CMK (cell line): ENCODE results near the gene TNS4.

Experiments
- DNase-seq: peaks from one replicate; pipeline ENCODE4 v3.0.0-alpha.2; 2010; ENCODE audit warnings: low read depth

The TNS4 gene

DNA sequence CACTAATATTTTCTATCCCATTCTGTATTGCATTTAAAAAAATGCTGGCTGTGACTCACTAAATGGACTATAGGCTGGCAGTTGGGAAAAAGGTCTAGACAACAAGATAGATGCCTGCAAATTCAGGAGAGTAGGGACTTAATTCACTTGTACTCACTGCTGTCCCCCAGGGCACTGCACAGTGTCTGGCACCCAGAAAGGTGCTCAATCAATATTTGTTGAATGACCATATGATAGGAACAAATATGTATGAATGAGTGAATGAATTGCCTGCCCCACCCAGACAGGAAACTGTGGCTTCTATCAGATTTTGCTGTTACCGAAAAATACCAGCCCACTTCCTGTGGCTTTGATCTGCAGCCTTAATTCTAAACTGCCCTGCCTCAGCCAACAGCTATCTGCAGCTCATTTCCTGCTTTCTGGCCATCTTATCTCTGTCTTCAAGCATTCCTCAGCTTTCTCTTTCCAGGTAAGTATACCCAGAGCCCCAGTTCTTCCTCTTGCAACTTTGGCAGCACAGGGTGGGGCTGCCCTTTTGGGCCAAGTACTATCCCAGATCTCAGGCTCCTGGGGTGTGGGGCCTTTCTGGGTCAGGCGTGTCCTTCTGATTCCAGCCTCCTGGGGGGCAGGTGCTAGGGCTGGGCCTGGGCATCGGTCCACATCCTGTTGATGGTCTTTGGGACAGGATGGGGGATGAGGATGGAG is 15.3 kb upstream of the TNS4 start:
- DNase-seq: peak; percentile 94

DNA sequence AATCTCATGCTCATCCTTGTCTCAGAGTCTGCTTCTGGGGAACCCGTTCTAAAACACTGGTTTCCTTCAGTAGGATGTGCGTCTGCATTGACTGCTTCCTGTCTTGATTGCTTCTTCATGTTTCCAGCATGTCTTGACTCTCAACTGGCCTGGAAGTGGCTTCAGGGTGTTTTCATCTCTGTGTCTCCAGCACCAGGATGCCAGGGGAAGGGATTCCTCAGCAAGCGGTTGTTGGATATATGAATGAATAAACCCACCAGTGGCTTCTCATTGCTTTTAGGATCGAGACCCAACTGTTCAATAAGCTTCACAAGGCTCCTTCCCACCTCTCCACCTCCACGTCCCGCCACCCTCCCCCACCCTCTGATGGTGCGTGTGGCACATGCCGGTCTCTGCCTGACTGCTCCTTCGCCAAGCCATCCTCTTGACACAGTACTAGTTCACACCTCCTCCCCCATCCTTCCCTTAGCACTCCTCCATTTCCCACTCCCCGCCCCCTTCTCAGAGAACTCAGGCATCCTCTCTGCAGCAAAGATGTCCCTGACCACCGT is 14.1 kb upstream of the TNS4 start:
- no peak for DNase-seq

DNA sequence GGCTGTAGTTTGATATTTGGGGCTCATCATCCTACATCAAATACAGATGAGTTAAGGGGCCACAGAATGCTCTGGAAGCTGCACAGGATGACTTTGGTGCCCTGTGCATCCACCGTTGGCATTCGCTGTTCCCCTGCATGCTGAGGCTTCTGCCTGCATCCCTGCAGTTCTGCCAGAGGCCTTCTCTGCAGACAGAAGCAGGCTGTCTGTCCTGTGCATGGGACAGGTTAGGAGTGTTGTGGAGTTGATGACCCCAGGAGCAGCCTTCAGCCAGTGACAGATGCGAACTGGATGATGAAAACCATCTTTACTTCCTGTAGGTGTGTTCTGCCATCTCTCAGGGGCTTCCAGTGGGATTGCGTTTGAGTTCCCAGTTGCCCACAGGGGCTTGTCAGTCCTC is 13.6 kb upstream of the TNS4 start:
- no peak for DNase-seq

DNA sequence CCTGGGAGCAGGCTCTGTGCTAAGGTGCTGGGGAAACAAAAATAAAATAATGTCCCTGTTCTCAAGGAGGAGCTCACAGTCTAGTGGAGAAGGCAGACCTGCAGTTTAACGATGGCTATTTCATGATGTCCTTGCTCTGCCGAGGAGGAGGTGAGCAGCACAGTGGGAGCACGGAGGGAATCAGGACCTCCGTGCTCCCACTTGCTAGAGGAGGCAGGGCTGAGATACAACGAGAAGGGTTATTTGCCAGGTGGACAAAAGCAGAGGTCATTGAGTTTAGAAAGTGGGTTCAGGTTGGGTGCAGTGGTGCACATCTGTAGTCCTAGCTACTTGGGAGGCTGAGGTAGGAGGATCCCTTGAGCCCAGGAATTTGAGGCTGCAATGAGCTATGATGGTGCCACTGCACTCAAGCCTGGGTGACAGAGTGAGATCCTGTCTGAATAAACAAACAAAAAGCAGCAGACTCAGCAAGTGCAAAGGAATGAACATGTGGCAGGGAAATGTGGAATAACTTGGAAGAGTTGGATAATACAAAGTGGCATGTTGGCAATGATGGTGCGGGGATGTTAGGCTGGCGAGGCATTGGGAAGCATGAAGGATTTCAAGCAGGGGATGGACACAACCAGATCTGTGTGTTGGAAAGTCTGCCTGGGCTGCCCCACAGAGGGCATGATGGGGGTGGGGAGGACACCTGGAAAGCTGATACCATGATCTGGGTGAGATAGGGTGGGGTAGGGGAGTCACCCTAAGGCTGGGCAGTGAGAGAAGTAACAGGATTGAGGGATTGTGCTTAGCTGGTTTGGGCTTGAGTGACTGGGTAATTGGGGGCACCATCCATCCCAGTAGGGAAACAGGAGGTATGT is 12.8 kb upstream of the TNS4 start:
- no peak for DNase-seq

DNA sequence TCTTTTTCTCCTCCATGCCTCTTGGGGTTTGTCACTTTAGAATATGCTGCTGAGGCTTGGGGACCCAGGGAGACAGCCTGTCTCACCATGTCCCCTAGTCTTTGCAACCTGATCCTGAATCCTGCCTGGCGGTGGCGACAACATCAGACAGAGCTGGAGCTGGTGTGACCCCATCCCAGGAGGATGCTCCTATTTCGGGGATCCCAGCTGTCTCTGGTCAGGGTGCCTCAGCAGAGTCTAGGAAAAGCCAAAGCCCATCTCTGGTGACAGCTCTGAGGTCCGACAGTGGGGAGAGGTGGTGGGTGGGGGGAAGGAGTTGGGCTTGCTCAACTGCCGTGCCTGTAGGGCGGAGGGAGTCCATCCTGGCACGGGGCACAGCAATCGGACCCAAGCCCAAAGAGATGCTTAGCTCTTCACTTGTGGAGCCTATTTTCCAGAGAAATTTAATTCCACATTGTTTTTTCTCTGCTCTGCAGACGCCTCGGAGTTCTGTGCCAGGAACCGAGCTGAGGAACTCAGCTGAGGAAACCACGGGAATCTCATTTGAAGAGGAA is 10.3 kb upstream of the TNS4 start:
- no peak for DNase-seq

DNA sequence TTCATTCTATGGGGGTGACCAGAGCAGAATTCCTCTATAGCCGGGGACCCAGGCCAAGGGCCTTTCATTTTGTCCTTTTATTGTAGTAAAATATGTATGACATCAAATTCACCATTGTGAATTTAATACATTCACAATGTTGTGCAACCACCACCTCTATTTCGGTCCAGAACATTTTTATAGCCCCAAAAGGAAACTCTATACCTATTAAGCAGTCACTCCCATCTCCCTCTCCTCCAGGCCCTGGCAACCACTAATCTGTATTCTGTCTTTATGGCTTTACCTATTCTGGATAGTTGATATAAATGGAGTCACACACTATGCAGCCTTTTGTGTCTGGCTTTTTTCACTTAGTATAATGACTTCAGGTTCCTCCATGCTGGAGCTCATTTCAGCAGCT is 9.7 kb upstream of the TNS4 start:
- DNase-seq: no peak

DNA sequence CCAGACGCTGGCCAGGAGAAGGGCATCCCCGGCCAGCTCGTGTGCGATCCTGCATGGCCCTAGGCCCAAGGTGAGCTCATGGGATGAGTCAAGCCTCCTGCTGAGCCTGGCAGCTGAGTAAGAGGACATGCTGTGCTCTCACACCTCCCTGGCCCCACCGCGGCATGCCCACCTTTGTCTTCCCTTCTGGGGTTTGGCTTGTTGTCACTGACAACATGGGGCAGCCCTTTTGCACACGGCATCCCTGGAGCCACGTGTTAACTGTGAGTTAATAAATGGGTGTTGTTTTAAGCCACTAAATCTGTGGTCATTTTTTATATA is 8.9 kb upstream of the TNS4 start:
- DNase-seq: no peak

DNA sequence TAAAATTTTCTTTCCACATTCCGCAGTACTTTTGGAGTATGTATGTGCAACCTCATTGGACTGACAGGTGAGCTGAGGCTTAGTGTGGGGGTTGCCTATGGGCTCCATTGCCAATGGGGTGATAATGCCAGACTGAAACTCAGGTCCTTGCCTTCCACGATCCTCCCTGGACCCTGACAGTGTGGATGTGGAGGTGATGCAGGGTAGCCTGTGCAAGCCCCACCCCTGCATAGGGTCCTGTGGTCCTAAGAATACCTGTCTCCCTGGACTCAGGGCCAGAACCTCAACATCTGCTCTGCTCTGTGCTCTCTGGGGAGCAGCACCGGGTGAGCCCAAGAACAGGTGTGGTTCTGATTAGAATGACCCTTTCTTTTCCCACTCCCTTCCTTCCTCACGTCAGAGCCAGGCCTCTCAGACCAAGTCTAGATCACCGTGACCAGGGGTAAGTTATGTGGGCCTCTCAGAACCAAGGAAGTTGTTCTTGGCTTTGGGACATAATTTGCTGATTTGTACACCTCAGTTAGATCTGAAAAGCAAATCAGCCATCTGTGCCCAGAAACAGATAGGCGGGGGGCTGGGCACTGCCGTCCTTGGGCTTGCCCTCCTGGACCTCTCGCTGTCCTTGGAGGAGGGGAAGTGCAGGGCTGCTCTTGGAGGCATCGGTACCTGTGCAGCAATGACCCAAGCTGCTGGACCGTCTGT is 8.4 kb upstream of the TNS4 start:
- no peak for DNase-seq

DNA sequence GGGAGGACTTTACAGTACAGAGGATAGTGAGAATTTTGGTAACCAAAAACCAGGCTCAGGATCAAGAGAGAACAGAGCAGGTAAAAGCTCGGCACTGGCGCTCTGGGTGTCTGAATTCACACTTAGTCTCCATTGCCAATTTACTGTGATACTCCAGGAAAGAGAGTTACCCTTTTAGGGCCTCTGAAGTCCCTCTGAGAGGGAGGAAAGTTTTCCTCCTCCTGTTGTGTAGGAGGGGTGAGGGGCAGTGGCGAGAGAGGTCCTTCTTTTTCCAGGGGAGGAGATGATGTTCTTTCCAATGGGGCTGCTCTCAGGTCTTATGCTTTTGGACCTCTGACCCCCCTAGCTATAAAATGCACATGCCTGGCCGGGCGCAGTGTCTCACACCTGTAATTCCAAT is 5.4 kb upstream of the TNS4 start:
- no peak for DNase-seq

DNA sequence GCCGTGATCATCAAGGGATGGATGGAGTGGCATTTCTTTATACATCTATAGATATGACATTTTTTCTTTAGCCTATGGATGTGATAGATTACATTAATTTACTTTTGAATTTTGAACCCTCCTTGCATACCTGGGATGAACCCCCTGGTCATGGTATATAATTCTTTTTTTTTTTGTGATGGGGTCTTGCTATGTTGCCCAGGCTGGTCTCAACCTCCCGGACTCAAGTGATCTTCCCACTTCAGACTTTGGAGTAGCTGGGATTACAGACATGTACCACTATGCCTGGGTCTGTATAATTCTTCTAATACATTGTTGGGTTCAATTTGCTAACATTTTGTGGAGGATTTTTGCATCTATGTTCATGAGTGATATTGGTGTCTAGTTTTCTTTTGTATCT is 1.7 kb upstream of the TNS4 start:
- no peak for DNase-seq

DNA sequence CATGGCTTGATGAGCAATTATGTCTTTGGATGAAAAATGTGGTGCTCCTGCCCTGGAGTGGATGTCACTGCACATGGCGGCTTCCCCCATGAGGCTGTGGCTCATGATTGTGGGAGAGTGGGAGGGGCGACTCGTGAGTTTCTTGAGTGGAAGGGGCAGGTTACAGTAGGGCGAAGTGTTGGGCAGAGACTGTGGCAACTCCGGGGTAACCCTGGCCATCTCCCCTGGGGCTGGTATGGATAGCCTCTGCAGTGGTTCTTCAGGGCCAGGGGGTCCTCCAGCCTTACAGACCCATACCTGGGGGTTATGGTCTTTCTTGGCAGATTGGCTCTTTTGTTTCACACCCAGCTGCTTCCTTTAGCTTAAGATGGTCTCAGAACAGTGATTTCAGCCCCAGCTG is 1.3 kb upstream of the TNS4 start:
- DNase-seq: no peak

DNA sequence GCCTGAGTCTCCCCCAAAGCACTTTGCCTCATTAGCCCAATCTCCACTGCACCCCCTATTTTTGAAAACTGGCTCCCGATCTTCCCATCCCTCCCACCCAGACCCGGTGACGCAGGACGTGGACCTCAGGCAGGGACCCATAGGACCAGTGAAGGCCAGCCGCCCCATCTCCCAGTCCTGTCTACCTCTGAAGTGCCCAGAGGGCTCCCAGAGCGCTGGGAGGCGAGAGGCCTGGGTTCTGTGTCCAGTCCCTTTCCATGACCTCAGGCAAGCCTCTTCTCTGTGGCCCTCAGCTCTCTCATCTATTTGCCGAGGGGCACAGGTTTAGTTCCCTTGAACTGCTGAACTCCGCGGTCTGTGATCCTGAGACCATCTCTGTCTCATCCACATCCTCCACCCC is 714 bp downstream of the TNS4 start:
- DNase-seq: no peak

DNA sequence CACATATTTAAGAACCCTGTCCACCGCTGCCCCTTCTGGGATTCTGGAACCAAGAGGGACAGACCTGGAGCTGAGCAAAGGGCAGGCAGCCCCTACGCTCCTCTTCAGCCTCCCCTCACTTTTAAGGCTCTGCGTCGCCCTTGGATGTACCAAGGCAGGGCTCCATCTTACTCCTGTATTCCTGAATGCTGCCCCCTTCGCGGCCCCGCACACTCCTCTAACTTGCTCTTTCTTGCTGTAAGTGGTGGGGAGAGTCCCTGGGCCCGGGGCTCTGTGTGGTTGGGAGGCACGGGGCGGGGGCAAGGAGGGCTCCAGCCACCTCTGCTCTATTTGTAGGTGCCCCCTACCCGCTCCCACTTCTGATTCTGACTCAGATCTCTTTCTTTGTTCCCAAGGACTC is 1.2 kb downstream of the TNS4 start:
- no peak for DNase-seq

DNA sequence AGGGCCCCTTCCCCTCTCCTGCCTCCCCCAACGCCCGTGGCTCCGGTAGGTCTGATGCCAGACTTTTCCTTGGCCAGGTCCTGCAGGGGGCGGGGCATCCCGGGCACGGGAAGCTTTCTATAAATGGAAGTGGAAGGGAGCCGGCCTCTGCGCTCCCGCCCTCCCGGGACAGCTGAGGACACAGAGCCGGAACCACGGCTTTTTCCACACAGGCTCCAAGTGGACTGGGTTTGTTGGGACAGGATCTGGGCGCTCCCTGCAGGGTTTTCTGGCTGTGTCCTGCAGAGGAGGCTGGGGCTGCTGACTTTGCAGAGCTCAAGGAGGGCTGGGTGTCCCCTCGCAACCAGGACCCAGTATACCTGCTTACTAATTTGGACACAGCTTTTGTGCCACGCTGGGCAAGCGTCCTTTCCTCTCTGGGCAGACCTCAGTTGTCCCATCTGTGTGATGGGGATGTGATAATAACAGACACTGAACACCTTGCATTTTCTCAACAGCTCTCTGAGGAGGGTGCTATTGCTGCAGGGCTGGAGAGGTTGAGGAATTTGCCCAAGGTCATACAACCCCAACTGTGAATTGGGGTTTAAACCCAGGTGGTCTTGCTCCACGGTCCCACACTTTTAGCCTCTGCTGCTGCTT is 1.8 kb downstream of the TNS4 start:
- no peak for DNase-seq

DNA sequence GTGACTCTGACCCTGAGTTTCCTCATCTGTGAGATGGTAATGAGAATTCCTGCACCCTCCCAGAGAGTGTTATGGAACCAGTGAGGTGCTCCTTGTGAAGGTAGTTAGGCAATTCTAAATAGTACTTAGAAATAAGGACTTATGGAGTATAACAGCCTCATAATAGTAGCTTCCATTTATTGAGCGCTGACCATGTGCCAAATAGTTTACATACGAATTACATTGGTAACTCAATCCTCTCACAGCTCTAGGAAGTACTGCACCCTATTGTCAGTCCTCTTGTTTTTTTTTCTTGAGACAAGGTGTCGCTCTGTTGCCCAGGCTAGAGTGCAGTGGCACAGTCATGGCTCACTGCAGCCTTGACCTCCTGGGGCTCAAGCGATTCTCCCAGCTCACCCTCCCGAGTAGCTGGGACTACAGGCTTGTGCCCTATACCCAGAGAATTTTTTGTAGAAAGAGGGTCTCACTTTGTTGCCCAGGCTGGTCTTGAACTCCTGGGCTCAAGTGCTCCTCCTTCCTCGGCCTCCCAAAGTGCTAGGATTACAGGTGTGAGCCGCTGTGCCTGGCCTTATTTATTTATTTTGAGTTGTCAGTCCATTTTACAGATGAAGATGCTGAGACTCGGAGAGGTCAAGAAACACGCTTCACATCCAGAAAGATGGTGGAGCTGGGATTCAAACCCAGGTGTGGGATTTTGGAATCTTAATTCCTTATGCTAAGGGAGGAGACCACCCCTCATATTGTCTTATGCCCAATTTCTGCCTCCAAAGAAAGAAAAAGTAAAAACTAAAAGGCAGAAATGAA is 2.9 kb downstream of the TNS4 start:
- DNase-seq: no peak

DNA sequence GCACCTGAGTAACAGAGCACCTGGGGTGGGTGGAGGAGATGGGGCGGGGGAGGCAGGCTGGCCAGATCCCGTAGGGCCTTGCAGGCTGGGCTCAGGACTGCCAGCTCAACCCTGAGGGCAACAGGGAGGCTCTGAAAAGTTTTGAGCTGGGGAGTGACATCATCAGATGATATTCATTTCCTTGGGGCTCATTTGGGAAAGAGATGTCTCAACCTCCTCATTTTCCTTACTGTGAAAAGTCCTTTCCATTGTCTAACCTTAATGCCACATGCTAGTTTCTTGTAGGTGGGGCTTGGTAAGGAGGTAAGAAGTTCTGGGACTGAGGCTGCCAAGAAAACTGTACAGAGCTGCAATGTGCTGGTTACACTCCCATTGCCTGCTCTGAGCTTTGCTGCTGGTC is 3.7 kb downstream of the TNS4 start:
- DNase-seq: no peak

DNA sequence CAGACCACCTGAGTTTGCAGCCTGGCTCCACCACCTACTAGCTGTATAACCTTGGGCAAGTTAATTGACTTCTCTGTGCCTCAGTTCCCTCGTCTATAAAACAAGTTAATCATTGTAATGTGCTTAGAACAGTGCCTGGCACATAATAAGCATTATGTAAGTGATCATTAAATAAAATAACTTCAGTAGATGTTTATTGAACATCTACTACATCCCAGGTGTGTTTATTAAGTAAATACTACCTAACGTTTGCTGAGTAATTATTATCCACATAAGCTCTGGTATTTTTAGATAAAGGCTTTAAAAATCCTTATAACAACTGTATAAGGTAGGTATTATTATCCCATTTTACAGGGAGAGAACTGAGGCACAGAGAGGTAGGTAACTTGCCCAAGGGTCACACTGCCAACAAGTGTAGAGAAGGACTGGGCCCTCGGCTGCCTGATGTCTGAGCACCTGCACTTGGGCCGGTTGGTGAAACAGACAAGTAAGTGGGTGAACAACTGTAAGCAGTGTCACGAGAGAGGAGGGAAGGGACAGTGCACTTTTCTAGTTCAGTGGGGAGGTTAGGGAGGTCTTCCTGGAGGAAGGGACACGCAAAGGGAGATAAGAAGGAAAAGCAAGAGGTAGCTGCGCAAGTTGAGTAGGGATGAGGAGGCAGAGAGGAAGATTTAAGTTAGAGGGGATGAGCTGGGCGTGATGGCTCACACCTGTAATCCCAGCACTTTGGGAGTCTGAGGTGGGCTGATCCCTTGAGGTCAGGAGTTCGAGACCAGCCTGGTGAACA is 4.6 kb downstream of the TNS4 start:
- no peak for DNase-seq

DNA sequence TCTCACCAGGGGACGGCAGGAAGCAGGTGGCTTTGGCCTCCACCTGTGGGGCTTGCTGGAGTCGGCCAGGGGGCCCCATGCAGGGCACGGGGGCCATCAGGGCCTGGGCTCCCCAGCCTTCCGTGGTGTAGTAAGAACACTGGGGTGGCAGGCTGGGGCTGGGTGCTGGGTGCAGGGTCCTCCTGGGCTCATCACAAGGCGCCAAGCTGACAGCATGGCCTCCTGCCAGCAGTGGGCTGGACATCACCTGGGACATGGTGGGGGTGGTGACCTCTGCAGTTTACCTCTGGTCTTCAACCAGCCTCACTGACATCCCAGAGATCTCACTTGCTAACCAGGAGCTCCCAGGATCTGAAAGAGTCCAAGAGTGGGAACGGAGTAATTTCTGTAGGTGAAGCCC is 5.3 kb downstream of the TNS4 start:
- no peak for DNase-seq

DNA sequence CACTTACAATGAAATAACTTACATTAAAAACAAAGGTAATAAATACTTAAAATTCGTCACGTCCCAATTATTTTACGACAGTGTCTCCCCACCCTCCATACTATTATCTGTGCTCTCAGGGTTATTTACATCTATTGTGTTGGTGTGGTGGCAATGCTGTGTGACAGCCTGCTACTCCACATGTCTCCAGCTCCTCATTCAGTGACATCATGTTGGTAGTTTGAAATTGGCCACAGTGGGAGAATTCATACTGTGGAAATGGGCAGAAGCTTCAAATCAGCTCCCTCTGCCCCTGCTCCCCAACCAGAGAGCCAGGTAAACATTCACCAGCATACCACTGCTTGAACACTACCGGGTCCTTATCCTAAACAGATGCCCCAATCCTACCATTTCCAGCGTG is 6.3 kb downstream of the TNS4 start:
- DNase-seq: no peak

DNA sequence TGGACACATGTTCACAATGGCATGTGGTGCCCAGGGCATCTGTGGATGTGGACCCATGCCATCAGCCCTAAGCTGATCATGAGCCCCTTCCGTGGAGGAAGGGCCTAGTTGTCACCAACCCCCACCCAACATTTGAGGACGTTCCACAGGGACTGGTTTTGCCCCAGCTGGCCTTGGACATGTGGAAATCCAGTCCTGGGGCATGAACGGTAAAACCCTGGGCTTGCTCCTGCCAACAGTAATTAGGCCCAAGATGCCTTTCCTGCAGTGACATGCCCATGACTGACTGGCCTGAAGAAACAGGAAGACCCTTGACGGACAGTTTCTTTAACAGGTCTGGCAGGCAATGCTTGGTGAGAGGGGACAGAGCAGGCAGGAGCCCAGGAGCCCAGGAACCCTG is 7.7 kb downstream of the TNS4 start:
- no peak for DNase-seq

DNA sequence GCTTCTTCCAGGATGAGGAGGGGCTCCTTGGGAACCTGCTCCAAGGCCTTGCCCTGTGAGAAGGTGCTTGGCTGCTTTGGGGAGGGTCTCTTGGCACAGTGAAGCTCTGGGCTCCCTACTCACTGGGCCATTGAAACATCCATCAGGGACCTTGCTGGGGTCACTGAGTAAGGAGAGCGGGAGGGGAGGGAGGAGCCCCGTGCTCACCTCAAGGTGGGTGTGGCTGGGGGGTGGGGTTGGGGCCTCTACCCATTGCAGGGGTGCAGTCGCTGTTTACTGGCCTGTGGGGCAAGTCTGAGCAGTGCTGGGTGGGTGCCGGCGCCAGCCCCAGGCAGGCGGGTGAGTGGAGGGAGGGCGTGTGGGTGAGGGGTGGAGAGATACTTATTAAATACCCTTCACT is 9.9 kb downstream of the TNS4 start:
- DNase-seq: no peak
